ENCODE measurements around the gene RUNDC3A. TPM values are rescaled to one million over a fixed set of nuclear protein-coding genes. Genes with fewer than 3 reads are reported as not detected.
"Not testable (repeated sequence)": the region's sequence is repeated elsewhere in the genome, so short reads cannot be mapped to it uniquely, and the experiment has no call there.

RUNDC3A gene
- total RNA-seq, 2 experiments from 2014 or later: 0.17 TPM; not detected in 1

DNA sequence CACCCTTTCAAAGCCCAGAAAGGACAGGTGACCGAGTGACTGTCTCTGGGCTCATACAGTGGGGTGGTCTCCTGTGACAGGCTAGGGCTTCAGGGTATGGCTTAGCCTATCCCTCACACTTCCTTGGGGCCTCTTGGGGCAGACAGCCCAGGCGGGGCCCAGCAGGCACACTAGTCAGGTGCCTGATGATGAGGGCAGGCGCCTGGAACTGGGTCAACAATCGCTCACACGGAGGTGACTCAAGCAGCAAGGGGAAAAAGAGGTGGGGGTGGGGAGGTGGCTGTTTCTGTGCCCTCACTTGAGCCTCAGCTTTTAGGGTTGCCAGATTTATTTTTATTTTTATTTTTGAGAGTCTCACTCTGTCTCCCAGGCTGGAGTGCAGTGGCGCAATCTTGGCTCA, 30.3 kb downstream of the RUNDC3A start:
- H3K4me3 Mint-ChIP-seq: no peak overlapping the region
- H3K36me3 Mint-ChIP-seq (ENCODE audit: low read depth): no peaks in the 10 kb centered on the region
- intact Hi-C loops (cut with micrococcal nuclease): no loop called here
- CTCF ChIA-PET: interaction anchor here (1.1 kb wide), 1 partner anchor 12 kb away, joined by 4 read pairs; no protein-coding TSS in a partner anchor
- no peaks in the 10 kb centered on the region for H3K27me3 Mint-ChIP-seq (ENCODE audit: low read depth)
- peak; percentile 59 for DNase-seq
- no peak overlapping the region for H3K27ac Mint-ChIP-seq
- H3K4me1 Mint-ChIP-seq (ENCODE audit: low read depth): peaks cover 3% of the 10 kb centered on the region
- no peaks in the 10 kb centered on the region for H3K9me3 Mint-ChIP-seq

DNA sequence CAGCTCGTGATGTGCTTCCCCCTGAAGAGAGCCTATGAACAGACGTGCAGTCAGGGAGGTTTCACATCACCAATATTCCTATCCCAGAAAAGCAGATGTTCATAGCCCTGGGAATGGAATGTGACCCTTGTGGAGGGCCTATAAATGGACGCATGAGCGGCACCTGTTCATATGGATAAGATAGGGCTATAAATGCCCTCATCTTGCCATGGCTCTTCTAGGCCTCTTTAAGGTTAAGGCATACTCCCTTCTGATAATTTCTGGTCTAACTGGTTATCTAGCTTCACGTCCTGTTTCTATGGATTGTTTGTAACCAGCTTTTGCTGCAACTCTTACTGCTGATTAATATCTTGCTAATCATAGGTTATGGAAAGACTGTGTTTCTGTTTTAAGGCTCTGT, 32.2 kb downstream of the RUNDC3A start:
- H3K27ac Mint-ChIP-seq; DNase-seq; H3K27me3 Mint-ChIP-seq (ENCODE audit: low read depth); H3K36me3 Mint-ChIP-seq (ENCODE audit: low read depth); H3K4me1 Mint-ChIP-seq (ENCODE audit: low read depth); intact Hi-C loops (cut with micrococcal nuclease); H3K4me3 Mint-ChIP-seq; H3K9me3 Mint-ChIP-seq: not testable (repeated sequence)
- CTCF ChIA-PET: interaction anchor here (1.8 kb wide), 1 partner anchor 10 kb away, joined by 8 read pairs; no protein-coding TSS in a partner anchor

DNA sequence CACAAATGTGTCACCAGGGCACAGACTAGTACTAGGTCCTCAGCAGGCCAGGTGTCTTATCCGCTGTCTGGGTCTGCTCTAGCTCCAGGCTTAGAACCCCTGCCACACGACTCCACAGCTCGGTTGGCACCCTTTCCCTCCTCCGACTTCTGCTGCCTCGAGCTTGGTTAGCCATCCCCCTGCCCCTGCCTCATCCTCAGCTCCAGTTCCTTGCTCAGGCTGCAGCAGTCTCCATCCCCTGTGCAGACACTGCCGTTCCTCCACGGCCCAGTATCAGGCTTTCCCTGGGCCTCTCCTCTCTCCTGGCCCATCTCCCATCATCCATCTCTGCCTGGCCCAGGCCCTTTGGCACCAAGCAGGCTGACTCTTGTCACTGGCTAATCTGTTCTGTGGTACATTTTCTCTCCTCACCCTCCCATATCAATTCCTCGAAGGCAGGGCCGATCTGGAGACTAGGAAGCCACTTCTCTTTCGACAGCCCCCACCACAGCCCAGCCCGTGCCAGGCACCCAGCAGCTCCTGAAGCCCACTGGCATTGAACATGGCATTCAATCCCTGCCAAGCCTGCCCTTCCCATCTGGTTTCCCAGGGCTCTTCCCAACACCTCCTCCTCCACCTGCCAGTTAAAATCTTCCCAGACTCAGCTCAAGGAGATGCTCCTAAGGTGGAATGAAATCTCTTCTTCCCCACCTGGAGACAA, 35.3 kb downstream of the RUNDC3A start:
- Mint-ChIP-seq H3K4me1 (ENCODE audit: low read depth) (peaks cover 11% of the 10 kb centered on the region), H3K27me3 (ENCODE audit: low read depth) (no peaks in the 10 kb centered on the region), H3K4me3 (peak overlapping the region; percentile 6), H3K27ac (no peak overlapping the region), H3K36me3 (ENCODE audit: low read depth) (no peaks in the 10 kb centered on the region), H3K9me3 (no peaks in the 10 kb centered on the region)
- no peak for DNase-seq
- CTCF ChIA-PET: interaction anchor here (0.6 kb wide), 1 partner anchor 129 kb away, joined by 3 read pairs; no protein-coding TSS in a partner anchor
- intact Hi-C loops (cut with micrococcal nuclease): no loop called here

DNA sequence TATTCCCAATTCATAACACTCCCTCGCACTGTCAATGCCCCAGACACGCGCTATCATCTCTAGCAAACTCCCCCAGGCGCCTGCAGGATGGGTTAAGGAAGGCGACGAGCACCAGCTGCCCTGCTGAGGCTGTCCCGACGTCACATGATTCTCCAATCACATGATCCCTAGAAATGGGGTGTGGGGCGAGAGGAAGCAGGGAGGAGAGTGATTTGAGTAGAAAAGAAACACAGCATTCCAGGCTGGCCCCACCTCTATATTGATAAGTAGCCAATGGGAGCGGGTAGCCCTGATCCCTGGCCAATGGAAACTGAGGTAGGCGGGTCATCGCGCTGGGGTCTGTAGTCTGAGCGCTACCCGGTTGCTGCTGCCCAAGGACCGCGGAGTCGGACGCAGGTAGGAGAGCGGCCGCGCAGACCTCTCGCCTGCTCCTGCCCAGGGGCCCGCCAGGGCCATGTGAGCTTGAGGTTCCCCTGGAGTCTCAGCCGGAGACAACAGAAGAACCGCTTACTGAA, 36.6 kb downstream of the RUNDC3A start, which contains the start of gene GRN:
Gene GRN, plus strand, starts transcription at position 364 of the 515 bp plus-strand sequence. CDS start 3,863 bp downstream, outside the sequence.
- Mint-ChIP-seq H3K9me3 (no peaks in the 10 kb centered on the region), H3K27me3 (ENCODE audit: low read depth) (no peaks in the 10 kb centered on the region), H3K4me1 (ENCODE audit: low read depth) (peaks cover 10% of the 10 kb centered on the region), H3K4me3 (peak within 1 kb of the TSS; percentile 73), H3K27ac (peak within 1 kb of the TSS; percentile 43), H3K36me3 (ENCODE audit: low read depth) (no peaks in the 10 kb centered on the region)
- CTCF ChIA-PET: interaction anchor here (0.6 to 2.2 kb wide), 17 partner anchors 9 to 158 kb away, joined by 3 to 21 read pairs (median 6); partner anchors contain the start of genes FAM171A2 and TMUB2
- DNase-seq: peak; percentile 93
- intact Hi-C loops (cut with micrococcal nuclease): loop anchor here (1.0 to 5.0 kb wide), 4 partner anchors 19 to 403 kb away; partner anchors contain the start of genes LSM12 and PPY

DNA sequence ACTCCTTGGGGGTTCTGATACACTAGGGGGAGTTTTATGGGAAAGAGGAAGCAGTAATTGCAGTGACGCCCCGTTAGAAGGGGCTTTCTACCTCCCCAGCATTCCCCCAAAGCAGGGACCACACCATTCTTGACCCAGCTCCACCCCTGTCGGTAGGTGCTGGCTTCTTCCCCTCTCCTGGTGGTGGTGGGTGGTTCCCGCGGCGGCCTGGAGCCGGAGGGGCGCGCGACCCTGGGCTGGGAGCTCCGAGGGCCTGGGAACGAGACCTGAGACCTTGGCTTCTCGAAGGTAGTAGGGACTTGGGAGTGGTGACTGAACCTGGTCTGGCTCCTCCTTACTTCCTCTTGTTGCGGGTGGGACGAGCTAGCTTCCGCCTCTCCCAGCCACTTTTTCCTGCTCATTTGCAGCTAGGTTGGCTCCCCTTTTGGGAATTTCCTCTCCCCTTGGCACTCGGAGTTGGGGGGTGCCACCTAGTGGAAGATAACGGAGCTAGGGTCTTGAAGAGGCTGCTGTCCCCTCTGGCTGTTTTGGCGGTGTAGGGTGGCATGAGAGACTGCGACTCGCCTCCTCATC, 37.1 kb downstream of the RUNDC3A start:
- peak; percentile 72 for DNase-seq
- peak overlapping the region; percentile 73 for H3K4me3 Mint-ChIP-seq
- H3K27me3 Mint-ChIP-seq (ENCODE audit: low read depth): no peaks in the 10 kb centered on the region
- intact Hi-C loops (cut with micrococcal nuclease): loop anchor here (1.0 to 5.0 kb wide), 4 partner anchors 19 to 403 kb away; partner anchors contain the start of genes LSM12 and PPY
- CTCF ChIA-PET: interaction anchor here (0.5 to 2.2 kb wide), 22 partner anchors 9 to 1928 kb away, joined by 3 to 21 read pairs (median 5); partner anchors contain the start of gene FAM171A2
- no peaks in the 10 kb centered on the region for H3K36me3 Mint-ChIP-seq (ENCODE audit: low read depth)
- H3K4me1 Mint-ChIP-seq (ENCODE audit: low read depth): peaks cover 10% of the 10 kb centered on the region
- H3K9me3 Mint-ChIP-seq: no peaks in the 10 kb centered on the region
- peak overlapping the region; percentile 43 for H3K27ac Mint-ChIP-seq

DNA sequence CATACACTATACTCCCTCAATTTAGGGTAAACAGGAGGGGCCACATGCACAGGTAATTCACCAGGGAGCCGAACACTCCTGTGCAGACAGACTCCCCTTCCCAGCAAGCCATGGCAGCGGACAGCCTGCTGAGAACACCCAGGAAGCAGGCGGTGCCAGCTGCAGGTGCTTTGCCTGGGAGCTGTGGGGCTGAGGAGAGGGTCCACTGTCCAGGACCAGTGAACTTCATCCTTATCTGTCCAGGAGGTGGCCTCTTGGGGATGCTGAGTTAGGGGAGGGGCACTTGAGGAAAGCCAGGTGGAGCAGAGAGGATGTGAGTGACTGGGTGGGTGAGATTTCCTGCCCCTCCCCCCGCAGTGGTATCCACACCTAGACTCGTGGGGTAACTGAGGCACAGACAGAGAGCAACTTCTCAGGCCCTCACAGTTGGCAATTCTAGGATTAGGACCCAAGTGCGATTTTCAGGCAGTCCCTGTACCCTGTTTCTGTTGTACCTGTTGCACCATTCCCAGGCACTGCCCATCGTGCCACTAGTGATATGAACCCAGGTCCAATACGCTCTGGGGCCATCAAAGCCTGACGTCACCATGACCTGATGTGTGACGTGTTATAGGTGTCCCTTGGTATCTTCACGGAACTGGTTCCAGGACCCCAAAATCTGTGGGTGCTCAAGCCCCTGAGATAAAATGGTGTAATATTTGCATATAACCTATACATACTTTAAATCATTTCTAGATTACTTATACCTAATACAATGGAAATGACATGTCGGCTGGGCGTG, 37.9 kb downstream of the RUNDC3A start:
- Mint-ChIP-seq H3K4me3 (peak overlapping the region; percentile 73), H3K27ac (no peak overlapping the region), H3K4me1 (ENCODE audit: low read depth) (peaks cover 10% of the 10 kb centered on the region), H3K27me3 (ENCODE audit: low read depth) (no peaks in the 10 kb centered on the region), H3K36me3 (ENCODE audit: low read depth) (no peaks in the 10 kb centered on the region), H3K9me3 (no peaks in the 10 kb centered on the region)
- no peak for DNase-seq
- intact Hi-C loops (cut with micrococcal nuclease): loop anchor here (5.0 kb wide), 2 partner anchors 279 to 404 kb away; partner anchors contain the start of genes LSM12 and PPY
- CTCF ChIA-PET: interaction anchor here (0.5 to 2.2 kb wide), 18 partner anchors 8 to 1929 kb away, joined by 3 to 21 read pairs (median 5); partner anchors contain the start of gene FAM171A2

DNA sequence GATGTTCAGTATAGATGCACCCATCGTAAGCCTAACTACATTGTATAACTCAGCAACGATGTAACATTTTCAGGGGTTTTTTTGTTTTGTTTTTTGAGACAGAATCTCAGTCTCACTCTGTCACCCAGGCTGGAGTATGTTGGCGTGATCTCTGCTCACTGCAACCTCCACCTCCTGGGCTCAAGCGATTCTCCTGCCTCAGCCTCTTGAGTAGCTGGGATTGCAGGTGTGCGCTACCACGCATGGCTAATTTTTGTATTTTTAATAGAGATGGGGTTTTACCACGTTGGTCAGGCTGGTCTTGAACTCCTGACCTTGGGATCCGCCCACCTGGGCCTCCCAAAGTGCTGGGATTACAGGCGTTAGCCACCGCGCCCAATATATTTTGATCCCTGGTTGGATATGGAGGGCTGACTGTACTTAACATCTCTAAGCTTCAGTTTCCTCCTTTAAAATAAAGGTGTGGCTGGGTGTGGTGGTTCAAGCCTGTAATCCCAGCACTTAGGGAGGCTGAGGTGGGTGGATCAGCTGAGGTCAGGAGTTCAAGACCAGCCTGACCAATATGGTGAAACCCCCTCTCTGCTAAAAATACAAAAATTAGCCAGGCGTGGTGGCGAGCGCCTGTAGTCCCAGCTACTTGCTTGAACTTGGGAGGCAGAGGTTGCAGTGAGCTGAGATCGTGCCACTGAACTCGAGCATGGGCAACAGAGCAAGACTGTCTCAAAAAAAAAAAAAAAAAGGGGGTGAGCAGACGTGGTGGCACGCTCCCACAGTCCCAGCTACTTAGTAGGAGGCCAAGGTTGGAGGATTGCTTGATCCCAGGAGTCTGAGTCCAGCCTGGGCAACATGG, 39.0 kb downstream of the RUNDC3A start:
- not testable (repeated sequence) for H3K27me3 Mint-ChIP-seq (ENCODE audit: low read depth); H3K9me3 Mint-ChIP-seq; DNase-seq; H3K36me3 Mint-ChIP-seq (ENCODE audit: low read depth); H3K4me3 Mint-ChIP-seq; H3K27ac Mint-ChIP-seq
- H3K4me1 Mint-ChIP-seq (ENCODE audit: low read depth): peaks cover 10% of the 10 kb centered on the region
- intact Hi-C loops (cut with micrococcal nuclease): loop anchor here (5.0 kb wide), 2 partner anchors 280 to 405 kb away; partner anchors contain the start of genes LSM12 and PPY
- CTCF ChIA-PET: interaction anchor here (0.7 to 0.9 kb wide), 3 partner anchors 10 to 100 kb away, joined by 3 to 4 read pairs (median 3); no protein-coding TSS in a partner anchor

DNA sequence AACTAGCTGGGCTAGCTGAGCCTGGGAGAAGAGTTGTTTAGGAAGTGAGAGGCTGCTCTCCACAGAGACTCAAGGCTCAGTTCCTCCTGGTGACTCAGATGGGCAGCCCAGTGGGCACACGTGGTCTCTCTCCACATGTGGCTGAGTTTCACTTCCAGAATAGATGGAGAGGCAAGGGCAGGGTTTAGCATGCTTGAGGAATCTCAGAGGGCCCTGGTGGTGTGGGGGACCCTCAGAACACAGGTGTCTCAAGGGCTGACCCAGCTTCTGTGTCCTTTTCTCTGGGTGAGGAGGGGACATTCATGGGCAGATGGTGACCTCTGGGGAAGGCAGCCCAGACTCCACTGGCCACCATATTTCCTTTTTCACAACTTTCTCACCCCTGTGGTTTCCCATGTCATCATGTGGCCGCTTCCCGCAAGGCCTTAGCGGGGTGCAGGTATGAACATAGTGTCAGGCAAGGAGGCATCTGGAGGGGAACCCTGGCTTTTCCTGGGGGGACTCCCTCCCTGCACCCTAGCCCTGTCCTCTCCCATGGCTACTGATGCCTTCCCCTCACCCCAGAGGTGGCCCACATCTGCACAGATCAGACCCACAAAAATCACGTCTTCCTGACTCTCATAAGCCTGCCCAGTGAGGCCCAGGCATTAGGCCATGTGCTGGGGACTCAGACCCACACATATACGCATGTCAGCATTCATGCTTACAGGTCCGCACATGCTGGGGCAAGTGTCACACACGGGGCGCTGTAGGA, 40.0 kb downstream of the RUNDC3A start:
- Mint-ChIP-seq H3K9me3 (no peaks in the 10 kb centered on the region), H3K4me1 (ENCODE audit: low read depth) (peaks cover 13% of the 10 kb centered on the region), H3K4me3 (no peak overlapping the region), H3K27me3 (ENCODE audit: low read depth) (peaks cover 3% of the 10 kb centered on the region), H3K27ac (no peak overlapping the region), H3K36me3 (ENCODE audit: low read depth) (peaks cover 5% of the 10 kb centered on the region)
- CTCF ChIA-PET: interaction anchor here (0.8 to 3.2 kb wide), 3 partner anchors 14 to 138 kb away, joined by 4 to 13 read pairs (median 13); partner anchors contain the start of gene FAM171A2
- no peak for DNase-seq
- intact Hi-C loops (cut with micrococcal nuclease): loop anchor here (5.0 kb wide), 2 partner anchors 281 to 406 kb away; partner anchors contain the start of genes LSM12 and PPY

DNA sequence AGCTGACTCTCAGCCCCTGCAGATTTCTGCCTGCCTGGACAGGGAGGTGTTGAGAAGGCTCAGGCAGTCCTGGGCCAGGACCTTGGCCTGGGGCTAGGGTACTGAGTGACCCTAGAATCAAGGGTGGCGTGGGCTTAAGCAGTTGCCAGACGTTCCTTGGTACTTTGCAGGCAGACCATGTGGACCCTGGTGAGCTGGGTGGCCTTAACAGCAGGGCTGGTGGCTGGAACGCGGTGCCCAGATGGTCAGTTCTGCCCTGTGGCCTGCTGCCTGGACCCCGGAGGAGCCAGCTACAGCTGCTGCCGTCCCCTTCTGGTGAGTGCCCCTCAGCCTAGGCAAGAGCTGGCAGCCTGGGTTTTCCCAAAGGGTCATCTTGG, 40.6 kb downstream of the RUNDC3A start:
- intact Hi-C loops (cut with micrococcal nuclease): loop anchor here (5.0 kb wide), 2 partner anchors 282 to 407 kb away; partner anchors contain the start of genes LSM12 and PPY
- DNase-seq: no peak
- H3K27ac Mint-ChIP-seq: no peak overlapping the region
- peaks cover 5% of the 10 kb centered on the region for H3K36me3 Mint-ChIP-seq (ENCODE audit: low read depth)
- H3K4me3 Mint-ChIP-seq: no peak overlapping the region
- H3K27me3 Mint-ChIP-seq (ENCODE audit: low read depth): peaks cover 3% of the 10 kb centered on the region
- no peaks in the 10 kb centered on the region for H3K9me3 Mint-ChIP-seq
- peaks cover 13% of the 10 kb centered on the region for H3K4me1 Mint-ChIP-seq (ENCODE audit: low read depth)
- CTCF ChIA-PET: interaction anchor here (2.6 to 3.2 kb wide), 2 partner anchors 14 to 139 kb away, joined by 13 read pairs; partner anchors contain the start of gene FAM171A2

DNA sequence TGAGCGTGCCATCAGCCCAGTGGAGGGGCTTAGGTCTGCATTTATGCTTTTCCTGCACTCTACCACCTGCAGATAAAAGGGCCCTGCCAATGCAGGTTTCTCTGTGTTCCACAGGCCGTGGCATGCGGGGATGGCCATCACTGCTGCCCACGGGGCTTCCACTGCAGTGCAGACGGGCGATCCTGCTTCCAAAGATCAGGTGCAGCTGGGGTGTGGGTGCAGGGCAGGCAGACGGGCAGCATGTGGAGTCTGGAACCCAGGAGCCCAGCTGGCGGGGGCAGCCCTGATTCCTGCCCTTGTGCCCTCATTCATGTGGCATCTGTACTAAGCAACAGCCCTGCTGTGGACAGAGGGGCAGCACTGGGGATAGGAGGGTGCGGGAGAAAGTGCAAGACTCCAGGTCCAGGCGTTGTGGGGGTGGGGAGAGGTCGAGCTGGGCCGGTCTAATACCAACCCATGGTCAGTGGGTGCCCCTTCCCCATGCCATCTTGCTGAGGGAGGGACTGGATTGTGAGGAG, 41.2 kb downstream of the RUNDC3A start:
- H3K9me3 Mint-ChIP-seq: no peaks in the 10 kb centered on the region
- no peak overlapping the region for H3K27ac Mint-ChIP-seq
- H3K27me3 Mint-ChIP-seq (ENCODE audit: low read depth): peaks cover 3% of the 10 kb centered on the region
- H3K4me1 Mint-ChIP-seq (ENCODE audit: low read depth): peaks cover 13% of the 10 kb centered on the region
- DNase-seq: no peak
- H3K36me3 Mint-ChIP-seq (ENCODE audit: low read depth): peaks cover 5% of the 10 kb centered on the region
- CTCF ChIA-PET: interaction anchor here (0.7 to 3.2 kb wide), 7 partner anchors 8 to 174 kb away, joined by 3 to 13 read pairs (median 6); partner anchors contain the start of gene FAM171A2
- intact Hi-C loops (cut with micrococcal nuclease): loop anchor here (5.0 kb wide), 3 partner anchors 227 to 407 kb away; partner anchors contain the start of genes HDAC5, LSM12 and PPY
- no peak overlapping the region for H3K4me3 Mint-ChIP-seq
